Kidney epithelial cell (primary cell): ENCODE measurements around the gene GPC3. TPM values are rescaled to one million over a fixed set of nuclear protein-coding genes. Genes with fewer than 3 reads are reported as not detected.
"Not testable (repeated sequence)": the region's sequence is repeated elsewhere in the genome, so short reads cannot be mapped to it uniquely, and the experiment has no call there.

Source experiments
- DNase-seq: peaks from one replicate; pipeline ENCODE4 v3.0.0-alpha.2; 2010; ENCODE audit warnings: low read depth
- H3K27me3 ChIP-seq: 2 replicates; pipeline ENCODE4 v1.6.0; 2011; ENCODE audit warnings: low read length; ENCODE audit not compliant: control insufficient read depth, insufficient read depth
- H3K36me3 ChIP-seq: 2 replicates; pipeline ENCODE4 v1.5.1; 2011; ENCODE audit warnings: low read length; ENCODE audit not compliant: control insufficient read depth, insufficient read depth
- H3K4me3 ChIP-seq: 2 replicates; pipeline ENCODE4 v1.5.1; 2011; ENCODE audit warnings: low read depth, mild to moderate bottlenecking, control low read depth, low read length
- total RNA-seq: library from RNA; depleted of rRNA; stranded (reverse); fragments of >200 nt; gene quantifications from 2 replicates; pipeline ENCODE4 v1.2.3, GENCODE V29; 2015
- TF ChIP-seq, protein P1 (sequence below): IDR thresholded peaks from 2 replicates; pipeline ENCODE4 v1.5.1; 2011; ENCODE audit warnings: mild to moderate bottlenecking, moderate library complexity, low read length, control low read depth, inconsistent platforms; ENCODE audit not compliant: insufficient read depth, poor library complexity, severe bottlenecking

The GPC3 gene
- total RNA-seq, 1 donor from 2014 or later: 14.5 TPM

DNA sequence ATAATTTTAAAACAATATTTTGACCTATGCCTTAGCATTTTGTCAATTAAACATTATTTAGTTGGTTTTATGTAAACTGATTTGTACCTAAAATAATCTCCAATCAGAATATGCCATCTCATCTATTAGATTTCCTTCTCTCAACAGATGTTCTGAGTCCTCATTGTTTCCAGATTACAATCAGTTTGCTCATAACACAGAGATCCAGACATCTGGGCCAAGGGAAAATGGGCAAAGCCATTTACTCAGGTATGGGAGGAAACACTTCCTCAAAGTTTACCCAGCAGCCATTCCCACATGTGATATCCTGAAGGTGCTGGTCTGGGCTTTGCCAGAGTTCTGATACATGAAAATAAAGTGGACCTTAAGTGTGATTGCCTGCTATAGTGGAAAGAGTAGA lies 352.2 kb downstream of the GPC3 start:
- no peak for DNase-seq
- H3K36me3 ChIP-seq: no peaks in the 10 kb centered on the region
- no peaks in the 10 kb centered on the region for H3K27me3 ChIP-seq
- TF ChIP-seq, protein P1, sequence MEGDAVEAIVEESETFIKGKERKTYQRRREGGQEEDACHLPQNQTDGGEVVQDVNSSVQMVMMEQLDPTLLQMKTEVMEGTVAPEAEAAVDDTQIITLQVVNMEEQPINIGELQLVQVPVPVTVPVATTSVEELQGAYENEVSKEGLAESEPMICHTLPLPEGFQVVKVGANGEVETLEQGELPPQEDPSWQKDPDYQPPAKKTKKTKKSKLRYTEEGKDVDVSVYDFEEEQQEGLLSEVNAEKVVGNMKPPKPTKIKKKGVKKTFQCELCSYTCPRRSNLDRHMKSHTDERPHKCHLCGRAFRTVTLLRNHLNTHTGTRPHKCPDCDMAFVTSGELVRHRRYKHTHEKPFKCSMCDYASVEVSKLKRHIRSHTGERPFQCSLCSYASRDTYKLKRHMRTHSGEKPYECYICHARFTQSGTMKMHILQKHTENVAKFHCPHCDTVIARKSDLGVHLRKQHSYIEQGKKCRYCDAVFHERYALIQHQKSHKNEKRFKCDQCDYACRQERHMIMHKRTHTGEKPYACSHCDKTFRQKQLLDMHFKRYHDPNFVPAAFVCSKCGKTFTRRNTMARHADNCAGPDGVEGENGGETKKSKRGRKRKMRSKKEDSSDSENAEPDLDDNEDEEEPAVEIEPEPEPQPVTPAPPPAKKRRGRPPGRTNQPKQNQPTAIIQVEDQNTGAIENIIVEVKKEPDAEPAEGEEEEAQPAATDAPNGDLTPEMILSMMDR: no peak
- no peak overlapping the region for H3K4me3 ChIP-seq

DNA sequence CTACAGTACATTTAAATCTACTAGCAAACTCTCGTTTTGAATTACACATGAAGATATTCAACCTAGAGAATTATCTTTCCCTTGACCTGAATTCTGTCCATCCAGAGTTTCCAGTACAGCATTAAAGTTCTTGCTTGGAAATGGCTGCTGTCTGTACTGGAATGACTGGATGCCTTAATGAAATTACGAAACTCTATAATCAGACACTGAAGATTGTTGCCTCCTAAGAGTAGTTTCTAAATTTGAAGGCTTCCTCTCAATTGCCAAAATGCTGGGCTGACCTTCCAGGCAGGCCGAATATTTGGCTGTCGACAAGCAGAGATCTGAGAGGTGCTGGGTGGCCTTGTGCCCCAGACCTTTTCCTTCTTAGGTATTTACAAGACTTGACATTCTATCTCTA lies 355.0 kb downstream of the GPC3 start:
- no peak overlapping the region for H3K4me3 ChIP-seq
- H3K36me3 ChIP-seq: no peaks in the 10 kb centered on the region
- DNase-seq: no peak
- TF ChIP-seq, protein P1: no peak
- no peaks in the 10 kb centered on the region for H3K27me3 ChIP-seq

DNA sequence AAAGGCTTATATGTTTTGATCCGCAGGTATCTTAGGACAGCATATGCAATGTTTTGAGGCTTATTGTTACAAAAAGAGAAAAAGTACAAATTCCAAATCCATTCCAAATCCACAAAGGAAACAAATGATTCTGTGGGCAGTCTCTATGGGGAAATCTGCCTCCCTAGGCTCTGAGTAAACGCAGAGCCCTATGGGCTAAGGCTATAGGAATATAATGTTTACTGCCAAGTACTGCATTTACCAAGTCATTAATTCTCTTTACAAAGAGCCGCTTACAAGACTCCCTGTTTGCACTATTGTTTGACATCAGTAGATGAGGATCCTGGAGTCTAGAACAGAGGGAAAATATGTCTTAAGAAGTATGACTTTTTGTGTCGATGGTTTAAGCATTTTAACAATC lies 357.7 kb downstream of the GPC3 start:
- TF ChIP-seq, protein P1: no peak
- no peak for DNase-seq
- Histone ChIP-seq H3K36me3 (no peaks in the 10 kb centered on the region), H3K27me3 (no peaks in the 10 kb centered on the region), H3K4me3 (no peak overlapping the region)

DNA sequence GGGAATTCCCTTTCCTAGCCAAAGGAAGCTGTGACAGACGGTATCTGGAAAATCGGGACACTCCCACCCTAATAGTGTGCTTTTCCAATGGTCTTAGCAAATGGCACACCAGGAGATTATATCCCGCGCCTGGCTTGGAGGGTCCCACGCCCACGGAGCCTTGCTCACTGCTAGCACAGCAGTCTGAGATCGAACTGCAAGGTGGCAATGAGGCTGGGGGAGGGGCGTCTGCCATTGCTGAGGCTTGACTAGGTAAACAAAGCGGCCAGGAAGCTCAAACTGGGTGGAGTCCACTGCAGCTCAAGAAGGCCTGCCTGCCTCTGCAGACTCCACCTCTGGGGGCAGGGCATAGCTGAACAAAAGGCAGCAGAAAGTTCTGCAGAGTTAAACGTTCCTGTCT lies 364.0 kb downstream of the GPC3 start:
- not testable (repeated sequence) for H3K36me3 ChIP-seq, H3K4me3 ChIP-seq, DNase-seq, H3K27me3 ChIP-seq

DNA sequence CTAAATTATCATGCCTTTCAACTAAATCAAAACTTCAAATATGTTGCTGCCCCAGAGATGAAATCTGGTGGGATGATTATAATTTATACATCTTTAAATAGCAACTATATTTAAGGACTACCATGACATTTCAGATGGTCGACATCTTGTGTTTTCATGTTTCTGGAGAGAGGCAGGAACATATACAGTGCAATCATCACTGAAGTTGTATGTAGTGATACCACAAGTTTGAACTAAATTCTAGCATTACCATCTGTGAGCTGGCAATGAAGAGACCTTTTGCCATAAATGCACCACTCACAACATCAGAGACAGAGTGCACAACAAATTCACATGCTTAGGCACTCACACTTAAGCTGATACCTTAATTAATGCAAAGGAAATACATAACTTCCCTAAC lies 373.7 kb downstream of the GPC3 start:
- no peak for DNase-seq
- Histone ChIP-seq H3K4me3 (no peak overlapping the region), H3K27me3 (no peaks in the 10 kb centered on the region), H3K36me3 (no peaks in the 10 kb centered on the region)
- TF ChIP-seq, protein P1: no peak

DNA sequence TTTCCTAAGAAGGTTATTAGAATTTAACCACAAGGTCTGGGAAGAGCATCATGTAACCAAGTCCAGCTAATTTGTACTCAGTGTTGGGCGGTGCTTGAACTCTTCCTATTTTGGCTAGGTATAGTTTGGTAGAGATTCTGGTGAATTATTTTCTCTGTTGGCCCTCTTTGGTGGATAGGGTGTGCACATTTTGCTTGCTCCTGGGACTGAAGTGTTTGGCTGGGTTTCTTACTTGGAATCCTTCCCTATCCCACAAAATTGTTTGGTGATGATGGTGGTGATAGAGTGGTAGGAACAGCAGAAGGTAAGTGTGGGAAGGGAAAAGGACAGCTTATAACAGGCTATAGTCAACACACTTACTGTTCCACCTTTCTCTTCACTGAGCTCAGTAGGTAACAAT lies 375.3 kb downstream of the GPC3 start:
- Histone ChIP-seq H3K27me3 (no peaks in the 10 kb centered on the region), H3K36me3 (no peaks in the 10 kb centered on the region), H3K4me3 (no peak overlapping the region)
- TF ChIP-seq, protein P1: no peak
- no peak for DNase-seq

DNA sequence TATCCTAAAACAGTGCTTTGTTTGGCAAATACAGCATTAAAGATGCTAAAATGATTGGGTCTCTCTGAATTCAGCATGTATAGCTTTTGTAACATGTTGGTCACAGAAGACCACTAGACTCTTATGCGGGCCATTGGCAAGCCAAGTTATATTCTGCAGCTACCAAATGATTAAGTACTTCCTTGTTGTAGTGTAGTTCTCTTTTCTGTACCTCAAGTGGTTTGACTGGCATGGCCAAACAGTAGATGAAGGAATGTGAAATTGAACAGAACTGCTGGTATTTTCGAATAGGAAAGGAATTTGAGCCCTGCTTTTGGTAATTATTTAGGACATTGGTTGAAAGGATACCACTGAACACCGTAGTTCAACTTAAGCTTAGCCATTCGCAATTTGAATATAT lies 376.2 kb downstream of the GPC3 start:
- no peak for DNase-seq
- Histone ChIP-seq H3K36me3 (no peaks in the 10 kb centered on the region), H3K4me3 (no peak overlapping the region), H3K27me3 (no peaks in the 10 kb centered on the region)
- TF ChIP-seq, protein P1: no peak
